Hepatic stellate cell (primary cell): ENCODE results near the gene IL11RA.

Source experiments
- DNase-seq: peaks from one replicate; pipeline ENCODE4 v3.0.0; 2011; ENCODE audit warnings: low spot score

The IL11RA gene

GRCh38 chr9:34687276-34688030, 35.5 kb downstream of the IL11RA start:
- no peak for DNase-seq

DNA sequence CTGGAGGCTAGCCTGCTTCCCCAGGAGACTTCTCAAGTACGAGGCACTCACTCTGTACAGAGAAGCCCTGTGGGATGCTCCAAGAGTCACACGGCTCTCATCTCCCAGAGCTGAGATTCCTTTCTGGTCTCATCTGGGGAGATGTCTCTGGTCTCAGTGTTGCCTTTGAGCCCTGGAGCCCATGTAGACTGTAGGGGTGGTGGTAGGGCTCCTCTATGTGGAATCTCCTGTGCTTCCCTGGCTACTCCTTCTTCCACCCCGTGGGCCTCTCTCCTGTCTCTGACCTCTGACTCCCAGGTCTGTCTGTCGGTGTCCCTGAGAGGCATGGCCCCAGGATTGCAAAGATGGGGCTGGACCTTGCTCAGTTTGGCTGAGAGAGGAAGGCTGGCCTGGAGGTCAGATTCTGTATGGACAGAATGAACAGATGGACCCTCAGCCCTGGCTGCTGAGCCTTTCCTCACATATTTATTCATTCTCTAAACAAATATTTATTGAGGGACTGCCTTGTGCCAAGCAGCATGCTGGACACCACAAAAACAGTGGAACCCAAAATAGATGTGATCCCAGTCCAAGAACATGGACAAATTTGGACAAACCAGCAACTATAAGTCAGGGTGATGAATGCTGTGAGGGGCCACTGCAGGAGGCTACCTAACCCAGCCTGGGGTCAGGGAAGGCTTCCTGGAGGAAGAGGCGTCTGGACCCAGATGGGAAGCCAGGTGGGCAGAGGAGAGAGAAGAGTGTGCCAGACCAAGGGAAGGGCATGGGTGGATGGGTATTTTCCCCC, 36.5 kb downstream of the IL11RA start:
- no peak for DNase-seq

GRCh38 chr9:34689116-34689470, 37.1 kb downstream of the IL11RA start:
- no peak for DNase-seq

- DNase-seq = no peak
These were observed 37.5 kb downstream of the IL11RA start for GRCh38 chr9:34689512-34689911.

GRCh38 chr9:34690983-34691935, 39.3 kb downstream of the IL11RA start, which contains the start of gene CCL19:
TSS of gene CCL19 (minus strand) at chr9:34691276. CDS start at chr9:34691139, 137 bp downstream.
- DNase-seq = no peak

DNA sequence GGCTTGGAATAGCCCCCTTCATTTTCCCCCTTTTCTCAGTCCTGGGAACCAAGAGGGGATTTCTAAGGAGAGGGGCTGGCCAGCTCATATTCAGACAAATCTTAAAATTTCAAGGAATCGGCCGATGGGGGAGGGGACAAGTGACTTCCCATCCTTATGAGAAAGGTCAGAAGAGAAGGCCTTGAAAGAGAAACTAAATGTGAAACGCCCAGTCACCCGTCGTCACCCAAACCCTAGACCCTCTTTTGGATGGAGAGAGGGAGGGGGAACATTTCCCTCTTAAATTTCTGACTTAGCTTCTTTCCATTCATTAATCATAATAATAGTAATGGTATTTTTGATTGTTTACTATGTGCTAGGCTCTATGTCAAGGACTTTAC, 39.9 kb downstream of the IL11RA start:
- no peak for DNase-seq

DNA sequence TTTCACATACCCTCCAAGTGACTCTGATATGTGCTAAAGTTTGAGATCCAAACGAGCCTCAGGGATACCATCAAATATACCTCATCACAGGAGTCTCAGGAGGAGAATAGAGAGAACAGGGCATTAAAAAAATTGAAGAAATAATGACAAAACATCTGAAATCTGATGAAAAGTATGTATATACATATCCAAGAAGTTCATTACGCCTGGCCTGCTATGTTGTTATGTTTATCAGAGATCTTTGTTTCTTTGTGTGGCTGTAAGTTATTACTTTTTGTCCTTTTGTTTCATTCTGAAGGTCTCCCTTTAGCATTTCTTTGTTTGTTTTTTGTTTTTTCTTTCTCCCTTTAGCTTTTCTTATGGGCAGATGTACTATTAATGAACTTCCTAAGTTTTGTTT, 41.6 kb downstream of the IL11RA start:
- DNase-seq = no peak

GRCh38 chr9:34694811-34695210, 42.8 kb downstream of the IL11RA start:
- DNase-seq = no peak

DNA sequence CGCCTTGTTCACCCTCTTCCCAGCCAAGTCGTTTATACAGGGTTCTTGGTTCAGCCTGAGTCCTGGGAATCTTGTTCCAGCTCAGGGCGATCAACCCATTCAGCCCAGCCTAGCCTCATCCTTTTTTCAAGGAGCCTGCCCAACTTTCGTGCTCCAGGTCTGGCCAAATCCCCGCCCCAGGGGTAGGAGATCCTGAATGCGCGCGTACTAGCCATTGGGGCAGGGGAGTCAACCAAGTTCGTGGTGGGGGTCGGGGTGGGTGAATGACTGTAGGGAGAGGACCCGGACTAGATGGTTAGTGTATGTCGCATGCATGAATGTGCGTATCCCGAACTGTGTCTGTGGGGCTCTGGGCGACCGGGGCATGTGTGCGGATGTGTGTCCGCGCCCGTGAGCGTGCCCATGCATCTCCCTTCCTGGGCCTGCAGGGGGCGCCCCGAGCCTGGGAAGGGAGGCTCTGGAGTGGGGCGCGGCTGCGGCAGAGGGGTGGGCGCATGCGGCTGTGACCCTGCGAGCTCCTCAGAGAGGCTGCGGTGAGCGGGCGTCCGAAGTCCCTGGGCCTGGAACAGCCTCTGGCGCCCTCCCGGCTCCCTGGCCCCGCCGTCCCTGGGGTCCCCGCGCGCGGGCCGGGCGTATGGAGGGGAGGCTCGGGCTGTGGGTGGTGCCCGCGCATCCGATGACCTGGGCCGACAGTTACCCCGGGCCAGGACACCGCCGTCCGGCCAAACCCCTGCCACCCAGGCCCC, 49.2 kb downstream of the IL11RA start:
- DNase-seq = peak; percentile 82

- DNase-seq = peak; percentile 87
These were observed 50.1 kb downstream of the IL11RA start for GRCh38 chr9:34701769-34702736.

- DNase-seq = no peak
These were observed 55.1 kb downstream of the IL11RA start for GRCh38 chr9:34707130-34707529.

GRCh38 chr9:34709196-34709978, 57.4 kb downstream of the IL11RA start:
- no peak for DNase-seq

- DNase-seq = no peak
These were observed 58.0 kb downstream of the IL11RA start, which contains the start of gene CCL21 for GRCh38 chr9:34710023-34710422. TSS of gene CCL21 (minus strand) at chr9:34710136. CDS start at chr9:34710066, 70 bp downstream.
